ENCODE data around the gene BCORL1. TPM values are rescaled to one million over a fixed set of nuclear protein-coding genes. Genes with fewer than 3 reads are reported as not detected.

Gene BCORL1
- total RNA-seq, 1 donor from 2014 or later: 6.6 TPM

DNA sequence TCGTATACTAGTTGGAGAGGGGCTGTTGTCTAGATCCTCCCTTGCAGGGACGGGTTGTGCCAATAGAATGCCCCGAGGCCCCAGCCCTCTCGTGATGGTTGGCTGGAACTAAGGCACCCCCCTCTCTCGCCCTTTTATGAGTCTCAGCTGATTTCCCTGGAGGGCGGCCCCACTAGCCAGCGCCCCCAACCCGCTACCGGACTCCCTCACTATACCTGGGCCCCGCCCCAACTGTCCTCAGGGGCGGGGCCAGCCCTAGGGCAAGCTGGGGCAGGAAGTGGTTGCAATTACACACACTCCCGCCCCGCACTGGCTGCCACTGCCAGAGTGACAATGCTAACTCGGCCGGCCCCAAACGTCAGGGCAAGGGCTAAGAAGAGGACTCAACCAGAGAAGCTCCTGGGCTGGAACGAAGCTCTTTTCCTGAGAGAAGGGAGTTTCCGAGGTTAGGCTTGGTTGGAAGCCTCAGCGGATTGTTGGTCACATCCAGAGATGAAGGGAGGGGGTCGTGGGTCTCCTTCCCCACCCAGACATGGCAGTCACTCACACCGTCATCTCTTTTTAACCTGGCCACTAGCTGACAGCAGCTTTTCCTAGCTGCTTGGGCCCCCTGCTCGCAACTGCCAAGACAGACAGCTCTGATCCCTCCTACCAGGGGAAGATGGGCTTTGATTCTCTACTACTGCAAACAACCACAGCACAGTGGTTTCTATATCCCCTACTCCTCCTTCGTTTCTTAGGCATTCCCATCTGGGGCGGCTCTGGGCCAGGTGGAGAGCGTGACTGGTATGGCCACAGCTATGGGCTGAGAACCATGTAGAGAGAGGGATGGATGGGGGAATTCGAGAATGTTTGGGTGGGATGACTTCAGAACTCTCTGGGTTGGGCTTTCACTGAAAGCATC is 21.0 kb upstream of the BCORL1 start:
- peak; percentile 30 for DNase-seq

DNA sequence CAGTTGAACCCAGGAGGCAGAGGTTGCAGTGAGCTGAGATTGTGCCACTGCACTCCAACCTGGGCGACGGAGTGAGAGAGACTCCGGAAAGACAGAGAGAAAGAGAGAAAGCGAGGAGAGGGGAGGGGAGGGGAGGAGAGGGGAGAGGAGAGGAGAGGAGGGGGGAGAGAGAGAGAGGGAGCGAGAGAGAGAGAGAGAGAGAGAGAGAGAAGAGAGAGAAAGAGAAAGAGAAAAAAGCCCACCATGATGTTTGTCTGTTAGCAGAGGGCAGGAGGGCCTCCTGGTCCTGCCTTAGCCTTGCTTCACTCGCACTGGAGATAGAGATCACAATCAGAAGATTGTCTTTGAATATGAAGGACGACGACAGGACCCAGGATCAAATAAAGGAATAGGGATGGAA is 18.7 kb upstream of the BCORL1 start:
- DNase-seq: no peak

DNA sequence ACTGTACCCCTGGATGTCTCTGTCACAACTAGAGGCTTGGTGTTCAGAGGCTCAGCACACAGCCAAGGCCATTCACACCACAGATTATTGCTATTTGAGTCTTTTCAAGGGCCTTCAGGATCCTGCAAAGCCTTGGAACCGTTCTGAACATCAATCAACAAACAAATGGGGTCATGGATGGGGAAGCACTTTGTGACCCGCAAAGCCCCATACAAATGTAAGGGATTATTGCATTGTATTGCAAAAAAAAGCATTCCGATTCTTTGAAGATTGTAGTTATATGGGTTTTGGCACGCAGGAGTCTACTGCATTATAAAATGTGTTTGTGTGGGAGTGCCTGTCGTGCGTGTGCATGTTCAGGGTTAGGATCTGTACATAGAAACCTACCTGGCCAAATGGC is 17.3 kb upstream of the BCORL1 start:
- DNase-seq: no peak

DNA sequence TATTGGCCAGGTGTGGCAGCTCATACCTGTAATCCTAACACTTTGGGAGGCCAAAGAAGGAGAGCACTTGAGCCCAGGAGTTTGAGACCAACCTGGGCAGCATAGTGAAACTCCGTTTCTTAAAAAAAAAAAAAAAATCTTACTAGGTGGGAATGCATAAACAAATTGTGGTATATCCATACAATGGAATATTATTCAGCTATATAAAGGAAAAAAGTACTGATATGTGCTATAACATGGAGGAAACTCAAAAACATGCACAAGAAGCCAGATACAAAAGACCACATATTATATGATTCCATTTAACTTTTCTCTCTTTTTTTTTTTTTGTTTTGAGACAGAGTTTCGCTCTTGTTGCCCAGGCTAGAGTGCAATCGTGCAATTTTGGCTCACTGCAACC is 13.5 kb upstream of the BCORL1 start:
- no peak for DNase-seq

DNA sequence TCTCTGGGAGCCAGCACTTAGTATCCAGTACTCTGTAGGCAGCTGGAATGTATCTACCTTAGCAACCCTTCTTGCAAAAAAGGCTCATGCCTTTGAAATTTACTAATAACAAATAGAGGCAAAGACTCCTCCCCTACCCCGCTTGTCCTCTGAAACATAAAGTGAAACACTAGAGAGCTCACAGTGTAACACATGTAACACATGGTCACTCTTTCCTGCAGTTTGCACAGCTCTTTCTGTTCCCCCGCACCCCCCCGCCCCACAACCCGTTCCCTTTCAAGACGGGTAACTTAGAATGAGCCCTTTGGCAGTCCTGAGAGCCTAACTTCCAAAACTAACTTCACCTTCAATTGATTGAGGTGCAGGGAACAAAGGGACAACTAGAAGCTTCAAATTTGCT is 6.0 kb upstream of the BCORL1 start:
- DNase-seq: no peak

DNA sequence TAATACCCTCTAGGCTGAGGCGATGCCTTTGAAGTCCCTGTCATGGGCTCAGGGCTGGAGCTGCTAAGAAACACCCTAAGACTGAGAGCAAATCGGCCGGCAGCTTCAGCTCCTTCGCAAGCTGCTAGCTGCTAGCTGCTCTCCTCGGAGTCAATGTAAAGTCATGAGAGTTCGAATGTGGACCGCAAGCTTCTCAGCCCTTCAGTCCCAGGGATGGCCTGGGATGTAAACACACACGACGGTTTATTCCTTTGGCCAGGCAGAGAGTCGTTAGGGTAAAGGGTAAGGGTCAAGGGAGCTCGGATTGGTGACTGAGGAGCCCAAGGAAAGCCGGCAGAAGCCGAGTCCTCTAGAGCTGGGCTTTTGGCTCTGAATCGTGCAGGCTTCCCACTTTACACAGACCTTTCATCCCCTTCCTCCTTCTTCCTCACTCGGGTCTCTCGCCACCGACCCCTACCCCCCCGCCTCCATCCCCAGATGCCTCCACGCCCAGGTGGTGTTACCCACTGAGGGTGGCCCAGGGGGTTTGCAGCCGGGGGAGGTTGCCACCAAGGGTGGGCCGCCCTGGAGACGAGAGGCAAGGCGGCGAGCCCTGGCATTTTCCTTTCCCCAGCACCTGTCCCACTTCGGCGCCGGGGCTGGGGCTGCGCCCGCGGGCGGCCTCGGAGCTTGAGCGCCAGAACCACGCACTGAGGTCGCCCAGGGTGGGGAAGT is 3.1 kb upstream of the BCORL1 start:
- DNase-seq: no peak

DNA sequence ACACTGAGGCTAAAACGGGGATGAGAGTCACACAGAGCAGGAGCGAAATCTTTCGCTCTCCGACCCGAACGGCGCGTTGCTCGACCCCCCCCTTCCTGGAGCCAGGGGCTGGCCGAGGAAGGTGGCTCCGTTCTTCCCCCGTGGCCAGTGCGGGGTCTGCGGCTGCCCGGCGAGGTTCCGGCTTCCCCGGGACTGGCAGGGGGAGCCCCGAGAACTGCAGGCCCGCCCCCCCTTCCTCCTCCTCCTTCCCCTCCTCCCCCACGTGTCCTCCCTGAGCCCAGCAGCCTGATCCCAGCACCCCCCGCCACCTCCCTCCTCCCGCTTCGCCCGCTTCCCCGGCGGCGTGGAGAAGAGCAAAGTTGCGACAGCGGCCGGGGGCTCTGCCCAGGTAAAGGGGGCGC is 2.4 kb upstream of the BCORL1 start:
- DNase-seq: no peak

DNA sequence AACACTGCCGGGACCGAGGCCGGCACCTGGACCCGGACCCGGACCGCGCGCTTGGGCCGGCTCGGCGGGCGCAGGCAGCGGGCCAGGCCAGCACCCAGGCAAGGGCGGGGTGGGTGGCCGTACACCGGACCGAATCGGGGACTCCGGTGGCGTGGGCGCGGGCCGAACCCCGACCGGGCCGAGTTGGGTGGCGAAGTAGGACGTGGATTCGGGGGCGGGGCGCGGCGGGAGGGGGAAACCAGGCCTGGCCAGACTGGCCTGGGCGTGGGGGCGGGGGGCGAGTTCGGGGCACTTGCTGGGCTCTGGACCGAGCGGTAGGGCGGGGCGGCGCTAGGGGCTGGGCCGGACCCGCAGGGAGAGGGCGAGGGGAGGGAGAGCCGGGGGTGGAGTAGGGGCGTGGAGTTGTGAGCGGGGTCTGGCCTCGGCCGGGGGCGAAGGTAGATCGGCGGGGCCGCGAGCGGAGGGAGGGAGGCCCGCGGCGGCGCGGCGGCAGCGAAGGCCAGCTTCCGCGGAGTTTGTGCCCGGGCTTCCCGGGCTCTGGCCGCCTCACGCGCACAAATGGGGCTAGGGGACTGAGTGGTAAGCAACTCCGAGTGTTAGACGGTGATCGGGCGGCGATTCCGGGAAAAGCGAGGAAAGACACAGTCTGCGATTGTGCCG is 1.8 kb upstream of the BCORL1 start:
- no peak for DNase-seq

DNA sequence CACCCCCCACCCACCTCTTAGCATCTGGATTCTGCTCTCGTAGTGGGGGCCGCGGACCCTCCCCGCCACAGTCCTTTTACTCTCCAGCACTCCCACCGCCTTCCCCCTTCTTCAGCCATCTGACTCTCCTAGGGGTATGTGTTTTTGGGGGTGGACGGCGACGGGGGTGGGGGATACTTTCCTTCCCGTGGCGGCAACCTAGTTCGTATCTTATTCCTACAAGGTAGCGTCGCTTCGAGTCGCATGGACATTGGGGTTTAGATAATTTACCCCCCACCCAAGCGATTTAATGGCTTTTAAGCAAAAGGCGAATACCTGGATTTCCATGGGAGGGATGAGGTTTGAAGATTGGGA is 1.3 kb upstream of the BCORL1 start:
- no peak for DNase-seq

DNA sequence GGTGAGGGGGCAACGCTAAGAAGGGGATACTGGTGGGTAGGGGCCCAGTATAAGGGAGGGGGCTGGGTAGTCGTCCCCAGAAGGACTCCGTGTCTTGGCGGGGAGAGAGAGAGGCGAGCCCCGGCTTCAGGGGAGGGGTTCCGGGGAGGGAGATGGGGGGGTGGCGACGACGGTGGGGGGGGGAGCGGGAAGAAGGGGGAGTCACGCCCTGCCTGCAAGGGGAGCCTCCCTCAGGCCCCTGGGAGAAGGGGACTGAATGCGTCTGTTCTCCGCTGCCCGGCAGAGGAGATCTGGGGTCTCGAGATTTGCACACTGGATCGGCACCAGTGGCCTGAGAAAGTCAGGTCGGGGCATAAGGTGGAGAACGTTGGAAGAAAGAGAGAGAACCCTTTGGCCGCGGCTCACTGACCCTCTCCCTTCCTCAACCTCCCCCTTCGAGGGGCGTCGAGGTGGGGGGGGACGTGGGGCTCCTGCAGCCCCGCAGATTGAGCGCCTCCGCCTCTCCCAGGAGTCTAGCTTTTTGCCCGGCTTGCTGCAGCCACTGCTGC is 609 bp upstream of the BCORL1 start:
- DNase-seq: no peak

DNA sequence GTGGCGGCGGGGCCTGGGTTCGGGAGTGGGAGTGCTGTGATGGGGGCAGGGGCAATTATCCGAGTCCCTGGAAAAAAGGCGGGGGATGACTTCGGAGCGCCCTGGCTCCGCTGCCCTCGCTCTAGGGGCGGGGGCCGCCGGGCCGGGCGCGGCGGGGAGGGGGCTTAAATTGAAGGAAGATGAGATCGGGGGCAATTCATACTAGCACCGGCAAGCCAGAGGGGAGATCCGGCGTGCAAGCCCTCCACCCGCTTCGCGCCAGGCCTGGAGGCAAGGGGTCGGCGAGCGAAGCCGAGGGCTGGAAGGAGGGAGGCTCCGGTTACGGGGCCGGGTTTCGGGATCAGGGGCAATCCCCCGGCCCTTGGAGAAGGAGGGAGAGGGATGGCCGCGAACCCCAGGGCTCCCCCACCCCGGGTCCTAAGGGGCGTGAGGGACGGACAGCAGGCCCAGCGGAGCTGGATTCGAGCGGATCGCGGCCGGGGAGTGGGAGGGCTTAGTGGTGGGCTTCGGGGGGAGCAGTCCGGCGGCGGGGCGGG is 1.2 kb downstream of the BCORL1 start:
- DNase-seq: no peak

DNA sequence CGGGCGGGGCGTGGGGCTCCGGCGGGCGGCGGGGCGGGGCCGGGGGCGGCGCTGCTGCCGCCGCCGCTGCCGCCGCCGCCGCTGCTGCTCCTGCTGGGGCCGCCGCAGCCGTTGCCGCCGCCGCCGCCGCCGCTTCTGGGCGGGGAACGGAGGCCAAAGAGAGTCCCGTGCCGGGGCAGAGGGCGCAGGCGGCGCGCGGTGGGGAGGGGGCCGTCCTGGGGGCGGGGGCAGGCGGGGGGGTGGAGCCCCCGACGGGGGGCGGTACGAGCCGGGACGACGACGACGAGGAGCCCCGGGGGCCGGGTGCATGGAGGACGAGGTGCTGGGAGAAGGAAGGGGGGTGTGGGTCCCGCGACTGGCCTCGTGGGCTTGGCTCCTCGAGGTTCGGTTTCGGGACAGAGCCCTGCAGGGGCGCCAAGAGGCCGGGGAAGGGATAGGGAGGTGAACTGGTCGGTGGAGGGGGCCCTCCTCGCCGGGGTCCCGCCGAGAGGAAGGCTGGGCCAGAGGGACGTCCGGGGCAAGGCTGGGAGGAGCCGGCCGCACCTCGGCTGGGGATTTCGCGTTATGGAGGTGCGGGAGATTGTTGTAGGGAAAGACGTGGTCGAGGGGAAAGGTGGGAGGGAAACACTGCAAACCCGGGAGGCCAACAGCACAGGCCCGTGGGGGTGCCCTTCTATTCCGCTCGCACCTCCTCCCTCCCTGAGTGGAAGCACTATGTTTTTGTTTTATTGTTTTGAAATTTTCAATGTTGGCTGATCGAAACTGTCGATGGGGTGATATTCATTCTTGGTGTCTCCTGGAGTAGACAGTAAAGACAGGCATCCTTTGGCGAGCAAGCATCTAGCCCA is 1.9 kb downstream of the BCORL1 start:
- peak; percentile 43 for DNase-seq

DNA sequence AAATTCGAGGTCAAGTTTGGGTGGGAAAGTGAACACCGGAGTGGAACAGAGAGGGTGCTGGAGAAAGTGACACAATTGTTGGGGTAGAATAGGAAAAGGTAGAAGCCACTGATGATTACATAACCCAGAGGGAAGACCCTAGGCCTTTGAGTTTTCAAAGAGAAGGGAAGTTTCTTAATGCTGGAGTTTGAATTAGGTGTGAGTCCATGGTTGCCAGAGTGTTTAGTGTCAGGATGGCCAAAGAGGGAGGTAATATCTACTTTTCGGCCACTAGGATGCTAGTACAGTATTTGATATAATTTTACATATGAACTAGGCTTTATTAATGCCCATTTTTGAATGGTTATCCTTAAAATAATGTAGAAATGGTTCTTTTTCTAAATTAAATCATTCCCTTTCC is 5.4 kb downstream of the BCORL1 start:
- DNase-seq: no peak

DNA sequence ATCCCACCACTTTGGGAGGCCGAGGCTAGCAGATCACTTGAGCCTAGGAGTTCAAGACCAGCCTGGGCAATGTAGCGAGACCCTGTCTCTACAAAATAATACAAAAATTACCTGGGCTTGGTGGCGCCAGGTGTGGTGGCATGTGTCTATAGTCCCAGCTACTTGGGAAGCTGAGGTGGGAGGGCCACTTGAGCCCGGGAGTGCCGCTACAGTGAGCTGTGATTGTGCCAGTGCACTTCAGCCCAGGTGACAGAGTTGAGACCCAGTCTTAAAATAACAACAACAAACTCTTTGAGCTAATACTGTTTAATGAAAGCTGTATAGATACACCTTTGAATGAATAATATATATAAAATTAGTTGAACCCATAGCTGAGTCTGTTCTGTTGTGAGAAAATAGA is 9.7 kb downstream of the BCORL1 start:
- DNase-seq: no peak

DNA sequence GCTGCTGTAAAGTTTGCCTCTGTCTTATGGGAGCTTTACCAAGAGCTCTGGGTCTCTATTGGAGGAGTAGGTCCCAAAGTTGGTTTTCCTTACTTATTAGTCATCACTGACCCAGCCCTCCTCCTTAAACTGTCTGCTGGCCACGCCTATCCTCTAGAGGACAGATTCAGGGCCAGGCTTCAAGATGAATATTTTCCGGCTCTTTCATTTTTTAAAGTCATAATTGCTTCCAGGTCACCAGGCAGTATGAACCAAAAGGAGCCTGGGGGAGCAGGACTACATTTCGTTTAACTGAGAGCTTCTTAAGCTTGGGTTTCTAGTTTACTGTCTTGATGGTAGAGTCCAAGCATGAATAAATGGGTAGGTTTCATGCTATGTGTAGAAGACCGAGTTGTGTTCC is 13.7 kb downstream of the BCORL1 start:
- no peak for DNase-seq

DNA sequence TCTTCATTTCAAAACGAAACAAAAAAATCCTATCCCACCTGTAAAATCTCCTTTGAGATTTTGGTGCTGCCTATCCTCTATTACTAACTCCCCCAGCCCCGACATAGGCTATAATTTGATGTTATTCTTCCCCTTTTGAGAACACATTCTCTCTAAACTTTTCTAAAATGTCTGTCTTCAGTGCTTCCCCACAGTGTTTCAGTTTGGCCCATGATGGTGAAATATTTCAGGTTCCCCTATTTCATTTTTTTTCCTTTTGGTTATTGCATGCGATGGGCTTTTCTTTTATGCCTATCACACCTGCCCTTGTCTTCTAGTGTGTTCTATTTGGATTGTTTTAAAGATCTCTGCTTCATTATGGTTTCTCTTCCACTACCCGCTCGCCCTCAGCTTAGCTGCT is 14.7 kb downstream of the BCORL1 start:
- DNase-seq: no peak

DNA sequence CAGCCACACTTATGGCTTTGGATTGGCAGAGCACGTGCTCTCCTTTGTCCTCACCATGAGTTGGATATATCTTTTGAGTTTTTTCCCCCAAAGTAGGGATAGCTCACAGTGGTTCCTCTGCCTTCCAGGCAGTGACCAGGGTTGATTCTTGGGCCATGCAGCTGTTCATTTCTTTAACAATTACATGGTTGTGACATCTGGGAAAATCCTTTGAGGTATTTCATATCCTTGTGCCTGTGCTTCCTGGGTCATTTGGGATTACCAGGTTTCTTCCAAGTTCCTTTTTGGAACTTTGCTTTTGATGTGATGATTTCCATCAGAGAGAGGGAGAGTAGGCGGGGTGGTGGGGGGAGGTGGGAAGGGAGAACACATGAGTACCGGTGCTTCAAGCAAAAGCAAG is 15.6 kb downstream of the BCORL1 start:
- peak; percentile 16 for DNase-seq

DNA sequence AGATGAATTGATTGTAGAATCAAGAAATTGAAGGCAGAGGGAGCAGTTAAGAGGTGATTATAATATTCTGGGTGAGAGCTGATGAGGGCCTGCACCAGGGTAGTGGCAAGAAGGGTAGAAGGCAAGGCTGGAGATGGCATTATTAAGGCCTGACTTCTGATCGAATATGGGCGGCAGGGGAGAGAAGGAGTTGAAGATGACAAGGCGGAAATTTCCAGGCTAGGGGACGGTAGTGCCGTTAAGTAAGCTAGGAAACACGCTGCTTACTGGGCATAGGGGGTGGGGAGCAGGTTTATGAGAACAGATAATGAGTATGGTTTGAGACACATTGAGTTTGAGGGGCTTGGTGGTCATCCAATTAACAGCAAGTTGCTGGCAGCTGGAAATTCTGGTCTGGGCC is 19.5 kb downstream of the BCORL1 start:
- no peak for DNase-seq

DNA sequence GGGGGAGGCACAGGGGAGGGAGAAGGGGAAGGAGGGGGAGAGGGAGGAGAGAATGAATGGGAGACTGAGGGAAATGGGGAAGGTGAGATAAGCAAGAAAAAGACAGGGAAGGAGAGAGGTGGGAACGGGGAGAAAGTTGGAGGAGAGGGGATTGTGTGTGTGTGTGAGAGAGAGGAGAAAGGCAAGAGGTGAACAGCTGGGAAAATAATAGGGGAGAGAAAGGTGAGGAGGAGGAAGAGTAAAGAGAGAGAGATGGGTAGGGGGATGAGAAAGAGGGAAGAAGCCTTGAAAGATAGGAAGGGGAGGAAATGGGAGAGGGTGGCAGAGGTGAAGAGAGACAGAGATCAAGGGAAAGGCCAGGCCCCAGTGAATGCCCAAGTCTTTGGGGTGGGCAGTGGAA is 20.1 kb downstream of the BCORL1 start:
- no peak for DNase-seq

DNA sequence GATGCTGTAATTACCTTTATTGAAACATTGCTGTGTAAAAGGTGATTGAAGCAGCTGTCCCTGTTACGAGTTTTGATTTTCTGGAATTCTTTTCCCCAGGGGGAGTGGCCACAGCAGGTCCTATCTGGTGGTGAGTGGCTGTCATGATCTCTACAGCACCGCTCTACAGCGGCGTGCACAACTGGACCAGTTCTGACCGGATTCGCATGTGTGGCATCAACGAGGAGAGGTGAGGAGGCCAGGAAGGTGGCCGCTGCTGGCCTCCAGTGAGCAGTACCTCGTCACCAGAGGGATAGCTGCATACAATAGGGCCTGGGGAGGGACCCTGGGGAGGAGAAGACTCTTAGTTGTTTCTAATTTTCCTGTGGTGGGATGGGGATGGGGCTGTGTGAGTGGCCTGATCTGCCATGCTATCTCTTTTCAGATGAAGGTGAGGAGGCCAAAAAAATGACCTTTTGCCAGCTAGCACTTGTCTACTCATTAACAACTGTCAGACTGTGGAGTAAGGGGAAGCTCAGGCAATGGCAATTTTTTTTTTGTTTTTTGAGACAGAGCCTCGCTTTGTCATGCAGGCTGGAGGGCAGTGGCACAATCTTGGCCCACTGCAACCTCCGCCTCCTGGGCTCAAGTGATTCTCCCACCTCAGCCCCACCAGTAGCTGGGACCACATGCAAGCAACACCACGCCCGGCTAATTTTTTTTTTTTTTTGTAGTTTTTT is 22.8 kb downstream of the BCORL1 start:
- DNase-seq: no peak

DNA sequence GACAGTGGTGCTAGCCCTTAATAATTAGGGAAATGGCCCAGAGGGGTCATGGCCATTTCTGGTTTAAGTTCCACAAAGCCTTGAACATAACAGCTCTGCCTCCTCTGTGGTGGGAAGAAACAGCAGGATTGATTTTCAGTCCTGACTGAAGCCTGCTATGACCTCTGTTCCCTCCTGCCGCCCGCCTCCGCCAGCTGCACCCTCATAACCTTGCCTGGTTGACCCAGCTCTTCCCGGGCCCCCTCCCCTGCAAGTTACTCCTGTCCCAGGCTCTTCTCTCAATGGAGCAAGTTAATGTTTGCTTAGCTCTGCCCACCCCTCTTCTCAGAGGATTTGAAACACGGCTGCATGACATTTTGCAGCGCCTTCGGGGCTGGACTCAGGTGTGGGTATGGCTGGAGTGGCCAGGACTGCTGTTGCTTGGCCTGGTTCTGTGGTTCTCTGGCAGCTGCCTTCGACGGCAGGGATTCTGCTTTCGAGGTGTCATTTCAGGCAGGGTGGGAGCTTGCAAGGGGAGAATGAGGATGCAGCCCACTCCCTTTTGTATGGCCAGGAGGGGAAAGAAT is 27.3 kb downstream of the BCORL1 start:
- no peak for DNase-seq

Data from tongue (tissue), 2 donors.